NCI-H2107 (cell line): ENCODE data around the gene NSG1.

ENCODE experiments used
- DNase-seq: peaks from one replicate; lab custom pipeline; 2025; lab: John Stamatoyannopoulos, UW

The NSG1 gene

DNA sequence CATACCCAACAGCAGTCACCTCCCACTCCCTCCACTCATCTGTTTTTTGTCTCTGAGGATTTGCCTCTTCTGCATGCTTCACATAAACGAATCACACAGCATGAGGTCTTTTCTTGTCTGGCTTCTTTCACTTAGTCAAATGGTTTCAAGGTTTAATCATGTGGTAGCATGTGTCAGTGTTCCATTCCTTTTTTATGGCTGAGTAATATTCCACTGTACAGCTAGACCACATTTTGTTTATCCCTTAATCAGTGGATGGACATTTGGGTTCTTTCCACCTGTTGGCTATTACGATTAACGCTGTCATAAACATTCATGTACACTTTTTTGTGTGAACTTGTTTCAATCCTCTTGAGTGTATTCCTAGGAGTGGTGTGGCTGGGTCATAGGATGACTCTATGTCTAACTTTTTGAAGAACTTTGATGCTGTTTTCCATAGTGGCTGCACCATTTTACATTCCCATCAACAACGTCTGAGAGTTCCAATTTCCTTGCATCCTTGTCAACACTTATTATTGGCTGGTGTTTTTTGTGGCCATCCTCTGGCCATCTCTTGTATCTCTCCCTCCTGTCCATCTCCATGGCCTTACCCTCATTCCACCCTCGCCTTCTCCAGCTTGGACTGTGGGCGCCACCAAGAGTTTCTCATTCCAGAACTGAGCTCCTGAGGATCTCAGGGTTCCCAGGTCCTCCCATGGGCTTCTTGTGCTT is 12.4 kb upstream of the NSG1 start:
- no peak for DNase-seq

DNA sequence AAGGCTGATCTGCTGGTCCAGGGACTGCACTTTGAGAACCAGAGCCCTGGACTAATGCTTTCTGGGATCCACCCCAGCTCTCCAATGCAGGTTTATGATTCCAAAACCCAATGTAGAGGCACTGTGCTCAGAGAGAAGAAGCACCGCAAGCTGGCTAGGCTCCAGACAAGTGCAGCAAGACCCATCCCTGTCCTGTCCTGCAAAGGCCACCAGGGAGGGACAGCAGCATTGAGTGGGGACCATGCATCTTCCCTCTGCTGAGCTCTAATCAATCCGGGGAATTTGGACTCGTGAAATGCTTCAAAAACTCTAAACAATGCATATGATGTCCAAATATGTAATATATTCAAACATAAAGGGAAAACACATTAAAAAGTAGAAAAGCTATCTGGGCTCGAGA is 10.8 kb upstream of the NSG1 start:
- no peak for DNase-seq

DNA sequence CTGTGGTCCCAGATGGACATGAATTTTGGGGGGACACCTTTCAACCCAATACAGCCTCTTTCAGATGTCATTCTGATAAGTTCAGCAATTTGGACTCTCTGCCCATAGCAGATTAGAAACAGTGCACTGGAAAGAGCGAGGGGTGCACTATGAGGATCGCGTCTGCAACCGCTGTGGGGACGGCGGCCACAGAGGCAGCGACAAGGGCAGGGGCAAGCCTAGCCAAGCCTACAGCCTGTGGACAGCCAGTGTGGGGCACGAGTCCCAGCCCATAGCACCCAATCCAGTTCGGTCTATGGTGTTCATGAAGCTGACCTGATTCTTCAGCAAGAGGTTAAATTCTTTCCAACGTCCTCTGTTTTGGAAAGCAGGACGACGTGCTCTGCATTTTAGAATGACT is 9.7 kb upstream of the NSG1 start:
- DNase-seq: no peak

DNA sequence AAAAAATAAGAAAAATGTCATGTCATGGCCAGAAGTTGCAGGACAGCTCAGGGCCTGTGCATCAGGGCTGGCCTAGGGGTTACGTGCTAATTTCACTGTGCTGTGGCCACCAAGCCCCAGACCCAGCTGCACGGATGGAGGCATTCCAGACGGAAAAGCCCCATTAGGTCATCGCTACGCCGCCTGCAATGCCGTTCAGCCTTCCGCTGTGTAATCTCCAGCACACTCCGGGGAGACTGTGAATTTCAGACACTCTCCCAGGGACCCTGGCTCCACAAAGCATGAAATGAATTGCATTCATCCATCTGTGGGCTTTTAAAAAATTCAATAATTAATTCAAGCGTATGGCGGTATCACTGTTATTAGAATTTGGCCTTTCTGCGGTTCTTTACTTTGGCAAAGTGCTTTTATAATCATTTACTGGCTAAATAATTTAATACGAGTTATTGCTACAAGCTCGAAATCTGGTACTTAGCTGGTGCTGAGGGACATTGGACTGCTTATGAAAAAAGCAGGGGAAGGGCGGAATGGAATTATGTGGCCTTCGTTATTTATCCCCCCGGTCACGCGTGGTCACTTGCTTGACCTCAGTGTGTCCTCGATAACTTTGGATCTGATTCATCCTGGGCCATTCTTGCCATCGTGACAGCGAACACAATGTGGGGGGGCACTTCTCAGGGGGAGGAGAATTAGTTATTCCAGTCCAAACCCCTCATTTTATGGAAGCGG is 9.0 kb upstream of the NSG1 start:
- no peak for DNase-seq

DNA sequence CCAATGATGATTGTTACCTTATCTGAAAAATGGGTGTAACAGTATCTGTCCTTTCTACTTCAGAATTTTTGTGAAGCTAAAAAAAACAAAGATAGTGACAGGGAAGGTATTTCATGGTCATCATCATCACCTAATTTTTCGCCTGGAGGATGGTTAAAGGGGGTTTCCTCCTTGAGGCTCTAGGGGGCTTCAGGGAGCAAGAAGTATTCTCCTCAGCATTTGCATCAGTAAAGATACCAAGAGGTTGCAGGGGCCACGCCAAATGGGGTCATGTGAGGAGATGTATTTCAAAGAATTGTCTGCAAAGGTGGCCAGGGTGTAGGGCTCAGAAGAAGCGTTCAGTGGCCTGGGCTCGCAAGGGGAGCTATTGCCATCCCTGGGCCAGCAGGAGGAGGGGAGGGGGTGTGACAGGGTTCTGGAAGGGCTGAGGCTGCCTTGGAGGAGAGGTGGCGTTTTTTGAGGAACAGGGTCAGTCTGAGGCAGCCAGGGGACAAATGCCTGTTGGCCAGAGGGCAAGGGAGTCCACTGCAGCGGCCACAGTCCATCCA is 7.3 kb upstream of the NSG1 start:
- DNase-seq: no peak

DNA sequence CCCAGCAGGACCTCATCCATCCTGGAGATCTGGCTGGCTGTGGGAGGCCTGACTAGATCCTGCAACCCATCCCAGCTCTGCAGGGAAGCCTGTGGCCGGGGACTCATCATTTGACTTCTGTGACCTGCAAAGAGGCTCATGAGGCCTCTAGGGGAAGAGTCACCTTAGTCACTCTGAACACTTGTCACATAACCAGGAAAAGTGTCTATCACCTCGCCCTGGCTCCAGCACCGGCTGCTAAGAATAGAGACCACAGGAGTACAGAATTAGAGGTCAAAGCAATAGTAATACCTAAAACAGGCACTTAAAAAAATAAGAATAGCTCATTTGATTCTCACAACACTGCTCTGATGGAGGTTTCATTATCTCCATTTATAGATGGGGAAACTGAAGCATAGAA is 3.8 kb upstream of the NSG1 start:
- DNase-seq: no peak

DNA sequence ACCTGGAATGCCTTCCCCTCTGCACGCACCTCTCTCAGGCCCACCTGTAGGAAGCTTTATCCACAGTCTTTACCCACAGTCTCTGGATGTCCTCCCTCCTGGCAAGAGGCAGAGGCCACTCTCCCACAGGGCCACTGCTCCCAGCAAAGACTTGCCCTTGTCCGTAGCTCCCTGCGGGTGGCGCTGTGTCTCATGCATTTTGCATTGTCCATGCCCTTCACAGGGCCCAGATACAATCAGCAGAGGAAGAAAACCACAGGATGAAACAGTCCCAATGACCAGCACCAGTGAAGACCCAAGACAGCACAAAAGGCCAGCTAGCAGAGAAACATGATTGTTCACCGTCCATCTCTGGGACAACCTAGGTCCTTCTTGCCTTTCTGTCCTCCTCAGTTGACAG is 2.1 kb upstream of the NSG1 start:
- no peak for DNase-seq

DNA sequence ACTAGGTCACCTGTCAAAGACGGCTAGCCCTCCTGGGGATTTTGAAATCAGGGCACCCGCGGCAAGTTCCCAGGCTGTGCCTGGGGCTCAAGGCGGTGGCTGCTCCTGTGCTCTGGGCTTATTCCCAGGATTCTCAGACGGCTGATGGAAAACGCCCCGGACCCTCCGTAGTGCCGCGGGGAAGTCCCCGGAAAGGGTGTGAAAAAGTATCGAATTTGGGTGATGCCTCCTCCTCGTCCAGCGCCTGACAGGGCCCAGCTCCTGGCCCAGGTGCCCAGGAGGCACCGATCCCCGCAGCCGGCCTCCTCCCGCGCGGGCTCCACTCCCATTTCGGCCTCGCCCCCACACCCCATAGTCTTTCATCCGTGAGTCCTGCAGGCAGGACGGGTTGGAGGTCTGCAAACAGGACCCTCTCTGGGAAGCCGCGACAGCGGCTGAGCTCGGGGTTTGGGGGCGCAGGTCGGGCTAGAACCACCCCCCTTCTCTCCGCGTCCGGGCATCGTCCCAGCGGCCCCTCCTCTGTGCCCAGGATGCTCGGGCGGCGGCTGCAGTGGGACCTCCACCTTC is 1.1 kb upstream of the NSG1 start:
- no peak for DNase-seq

DNA sequence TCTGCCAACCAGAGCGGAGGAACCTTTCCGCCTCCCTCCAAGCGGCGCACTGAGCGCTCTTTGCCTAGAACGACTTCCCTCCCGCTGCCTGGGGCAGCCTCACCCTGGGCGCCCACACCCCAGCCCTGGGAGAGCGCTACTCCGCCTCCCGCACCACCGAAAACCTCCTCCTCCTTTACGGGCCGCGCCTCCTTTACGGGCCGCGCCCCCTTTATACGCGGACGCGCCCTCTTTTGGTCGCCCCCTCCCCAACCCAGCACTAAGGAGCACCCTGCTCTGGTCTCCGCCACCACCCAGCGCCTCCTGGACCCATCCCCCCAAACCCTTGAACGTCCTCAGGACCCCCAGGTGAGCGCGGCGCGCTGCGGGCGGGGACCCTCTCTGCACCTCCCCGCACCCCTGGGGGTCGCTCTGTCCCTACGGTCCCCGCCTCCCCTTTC is 586 bp upstream of the NSG1 start:
- DNase-seq: no peak

DNA sequence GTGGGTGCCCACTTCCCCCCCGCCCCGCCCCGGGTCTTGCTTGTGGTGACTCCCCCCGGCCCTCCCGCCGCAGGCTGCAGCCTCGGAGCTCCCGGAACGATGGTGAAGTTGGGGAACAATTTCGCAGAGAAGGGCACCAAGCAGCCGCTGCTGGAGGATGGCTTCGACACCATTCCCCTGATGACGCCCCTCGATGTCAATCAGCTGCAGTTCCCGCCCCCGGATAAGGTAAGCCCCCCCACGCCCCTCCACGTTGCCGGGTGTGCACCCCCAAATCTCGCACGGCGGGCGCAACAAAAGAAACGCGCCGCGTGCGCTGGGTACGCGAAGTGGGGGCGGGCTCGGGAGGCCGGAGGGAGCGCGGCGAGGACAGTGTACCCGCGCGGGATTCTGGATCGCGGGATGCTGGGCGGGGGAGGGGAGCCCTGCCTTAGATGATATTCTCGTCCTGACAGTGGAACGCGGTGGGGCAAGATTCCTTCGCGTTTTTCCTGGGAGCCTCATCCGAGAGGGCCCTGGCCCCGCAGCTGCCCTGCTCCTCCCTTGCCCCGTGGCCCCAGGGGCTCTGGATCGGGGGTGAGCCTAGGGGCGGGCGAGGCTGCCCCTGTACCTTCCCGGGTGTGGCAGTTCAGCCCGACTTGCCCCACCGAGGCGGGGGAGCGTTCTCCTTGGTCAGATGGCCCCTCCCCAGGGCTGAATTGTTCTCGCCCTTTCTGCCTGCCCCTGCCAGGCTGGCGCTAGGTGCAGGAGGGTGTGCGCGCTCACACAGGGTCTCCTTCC is 819 bp downstream of the NSG1 start:
- DNase-seq: no peak

DNA sequence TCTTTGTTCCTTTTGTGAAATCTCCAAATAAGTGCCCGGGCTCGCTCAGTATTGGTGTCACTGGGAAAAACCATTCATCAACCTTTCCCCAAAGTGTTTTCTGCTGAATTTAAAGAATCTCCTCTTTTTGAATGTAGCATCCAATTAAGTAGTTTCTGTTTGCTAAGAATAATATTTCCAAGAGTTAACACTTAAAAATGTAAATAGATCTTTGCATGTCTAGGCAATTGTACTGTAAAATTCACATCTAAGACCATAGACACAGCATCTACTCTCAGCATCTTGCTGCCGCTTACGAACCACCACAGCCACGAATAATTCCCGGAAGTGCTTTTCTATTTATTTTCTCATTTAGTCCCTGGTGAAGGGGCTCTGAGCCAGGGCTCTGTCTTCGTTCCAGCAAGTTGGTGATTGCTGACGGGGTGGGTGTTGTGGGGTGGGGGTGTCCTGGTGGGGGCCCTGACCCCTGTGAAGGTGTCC is 1.4 kb downstream of the NSG1 start:
- DNase-seq: no peak

DNA sequence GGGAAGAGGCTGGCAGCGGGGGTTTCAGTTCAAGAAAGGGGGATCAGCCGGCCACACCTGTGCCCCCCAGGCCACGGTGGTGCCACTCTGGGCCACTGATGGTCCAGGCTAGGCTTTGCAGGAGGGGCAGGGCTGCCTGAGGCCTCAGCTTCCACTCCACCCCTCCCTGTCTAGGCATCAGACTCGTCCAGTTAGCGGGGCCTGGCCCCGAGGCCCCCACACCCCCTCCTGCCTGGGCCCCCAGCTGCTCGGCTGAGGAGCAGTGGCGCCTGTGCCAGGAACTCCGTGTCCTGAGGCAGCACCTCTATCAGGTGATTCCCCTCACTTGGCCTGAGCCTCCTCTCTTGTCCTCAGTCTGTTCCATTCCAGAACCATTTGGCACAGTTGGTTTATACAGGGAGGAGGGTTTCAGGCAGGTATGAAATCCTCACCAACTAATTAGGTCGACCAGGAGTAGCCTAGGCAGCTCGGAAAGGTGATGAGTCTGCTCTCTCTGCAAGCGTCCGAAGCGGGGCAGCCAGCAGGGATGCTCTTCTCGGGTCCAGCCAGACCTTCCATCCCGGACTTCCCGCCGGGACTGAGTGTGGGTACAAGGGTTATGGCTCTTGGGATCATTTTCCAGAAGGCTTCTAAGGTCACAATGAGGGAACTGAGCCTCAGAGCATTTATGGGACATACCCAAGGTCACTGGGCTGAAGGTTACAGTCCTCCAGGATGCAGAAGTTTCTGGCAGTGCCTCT is 2.1 kb downstream of the NSG1 start:
- DNase-seq: no peak

DNA sequence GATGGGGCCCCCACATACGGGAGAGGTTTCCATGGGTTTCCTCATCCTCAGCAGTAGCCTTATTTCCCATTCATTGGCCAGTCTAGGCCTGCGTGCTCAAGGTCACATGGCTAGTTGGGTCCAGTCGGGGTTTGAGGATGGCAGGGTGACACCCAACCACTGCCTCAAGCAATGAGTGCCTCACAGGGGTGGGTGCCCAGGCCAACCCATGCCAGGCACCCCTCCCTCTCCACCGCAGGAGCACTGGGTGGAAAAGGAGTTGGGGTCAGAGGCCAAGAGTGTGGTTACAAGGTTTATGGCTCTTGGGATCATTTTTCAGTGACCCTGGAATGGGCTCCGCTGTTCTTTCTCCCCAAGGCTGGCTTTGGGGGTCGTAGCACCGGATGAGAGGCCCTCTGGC is 3.1 kb downstream of the NSG1 start:
- DNase-seq: no peak

DNA sequence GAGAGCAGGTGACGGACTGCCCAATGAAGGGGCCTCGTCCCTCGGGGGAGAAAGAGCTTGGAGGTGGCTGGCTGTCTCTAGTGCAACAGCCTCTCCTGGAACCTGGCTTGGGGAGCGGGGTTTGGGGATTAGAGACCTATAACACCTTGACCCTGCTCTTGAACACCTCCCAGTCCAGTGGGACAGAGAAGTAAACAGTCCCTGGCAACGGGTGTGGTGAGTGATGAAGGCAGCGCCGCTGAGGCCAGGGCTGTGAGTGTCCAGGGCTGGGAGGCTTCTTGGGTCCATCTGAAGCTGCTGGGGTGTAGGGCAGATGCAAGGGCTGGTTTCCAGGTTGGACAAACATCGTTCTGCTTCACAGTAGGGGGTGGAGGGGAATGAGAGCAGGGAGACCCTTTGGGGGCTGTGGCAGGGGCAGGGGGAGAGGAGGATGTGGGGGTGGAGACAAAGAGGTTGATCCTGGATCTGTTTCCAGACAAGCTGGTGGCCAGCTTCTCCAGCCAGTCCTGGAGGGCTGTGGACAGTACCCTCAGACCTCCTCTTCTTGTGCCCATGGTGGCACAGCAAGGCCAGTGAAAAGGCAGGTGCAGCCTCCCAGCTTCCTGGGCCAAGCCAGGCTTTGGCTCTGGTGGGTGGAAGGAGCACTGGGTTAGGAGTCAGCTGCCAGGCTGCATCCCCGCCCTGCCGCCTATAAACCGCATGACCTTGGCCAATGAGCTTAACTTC is 3.8 kb downstream of the NSG1 start:
- no peak for DNase-seq

DNA sequence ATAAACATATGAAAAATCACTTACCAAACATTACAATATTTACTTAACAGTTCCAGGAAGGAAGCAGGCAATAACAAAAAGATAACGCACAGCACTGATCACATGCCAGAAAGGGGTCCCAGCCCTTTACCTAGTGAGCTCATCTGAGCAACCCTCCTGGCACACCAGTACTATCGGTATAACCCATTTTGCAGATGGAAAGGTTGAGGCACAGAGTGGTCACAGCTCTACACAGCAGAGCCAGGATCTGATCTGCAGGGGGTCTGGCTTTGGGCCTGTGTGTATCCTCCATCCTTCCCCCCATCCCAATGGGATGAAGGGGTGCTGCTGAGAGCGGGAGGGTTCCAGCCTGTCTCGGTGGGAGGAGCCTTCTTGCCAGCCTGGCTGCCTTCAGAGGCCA is 5.0 kb downstream of the NSG1 start:
- DNase-seq: no peak

DNA sequence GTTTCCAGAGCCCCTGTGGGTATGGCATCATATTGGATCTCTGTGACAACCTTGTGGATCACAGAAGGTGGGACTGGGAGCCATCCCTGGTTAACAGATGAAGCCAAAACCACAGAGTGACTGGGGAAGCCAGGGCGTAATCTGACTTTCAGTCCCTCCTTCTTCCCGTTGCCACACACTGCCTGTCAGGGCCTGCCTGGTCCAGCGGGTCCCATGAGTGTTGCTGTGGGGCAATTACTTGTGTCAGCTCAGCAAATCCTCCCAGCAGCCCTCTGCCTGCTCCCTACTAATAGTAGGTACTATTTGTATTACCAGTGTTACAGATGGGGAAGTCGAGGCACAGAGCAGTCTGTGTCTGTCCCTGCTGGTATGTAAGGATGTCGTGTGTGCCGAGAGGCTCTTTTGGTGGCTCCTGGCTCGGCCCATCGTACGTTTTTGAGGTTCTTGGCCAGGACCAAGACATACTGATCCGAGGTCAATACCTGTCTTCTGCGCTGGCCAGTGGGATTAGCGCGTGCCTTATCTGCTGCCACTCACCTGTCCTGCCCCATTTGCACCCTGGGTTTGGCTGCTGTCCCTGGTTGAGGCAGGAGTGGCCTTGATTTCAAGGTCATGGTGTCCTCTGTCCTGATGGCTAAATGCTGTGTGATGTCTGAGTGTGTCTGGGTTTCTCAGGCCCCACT is 5.7 kb downstream of the NSG1 start:
- DNase-seq: no peak

DNA sequence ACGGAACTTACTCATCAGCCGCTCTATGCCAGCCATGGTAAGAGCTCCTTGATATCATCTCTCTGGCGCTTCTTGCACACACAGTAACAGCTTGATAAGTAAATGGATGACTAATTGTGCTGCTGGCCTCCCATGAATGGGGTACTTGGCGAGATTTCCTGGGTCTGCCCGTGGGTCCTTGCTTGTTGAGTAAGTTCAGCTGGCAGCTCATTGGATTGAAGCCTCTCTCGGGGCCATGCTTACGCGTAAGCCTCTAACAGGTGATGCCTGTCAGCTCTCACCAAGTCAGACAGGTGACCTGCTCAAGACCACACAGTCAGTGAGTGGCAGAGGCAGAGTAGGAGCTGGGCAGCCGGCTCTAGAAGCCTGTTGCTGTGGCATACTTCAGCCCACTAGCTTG is 7.7 kb downstream of the NSG1 start:
- no peak for DNase-seq

DNA sequence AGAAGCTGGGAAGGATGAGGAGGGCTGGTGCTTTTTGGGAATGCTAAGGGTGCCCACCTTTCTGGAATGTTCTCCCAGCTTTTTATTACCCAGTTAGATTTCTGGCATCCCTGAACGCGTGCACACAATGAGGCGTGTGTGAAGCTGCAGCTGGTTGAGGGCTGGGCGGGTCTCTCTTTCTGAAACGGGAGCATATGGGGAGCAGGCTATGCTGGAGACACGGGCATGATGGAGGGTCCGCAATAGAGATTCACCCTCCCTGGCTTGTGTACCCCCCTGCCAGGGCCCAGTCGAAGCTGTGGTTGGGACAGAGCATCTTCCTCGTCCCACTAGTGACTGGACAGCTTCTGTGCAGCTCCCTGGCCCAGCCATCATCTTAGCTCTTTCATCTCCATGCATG is 8.5 kb downstream of the NSG1 start:
- DNase-seq: no peak

DNA sequence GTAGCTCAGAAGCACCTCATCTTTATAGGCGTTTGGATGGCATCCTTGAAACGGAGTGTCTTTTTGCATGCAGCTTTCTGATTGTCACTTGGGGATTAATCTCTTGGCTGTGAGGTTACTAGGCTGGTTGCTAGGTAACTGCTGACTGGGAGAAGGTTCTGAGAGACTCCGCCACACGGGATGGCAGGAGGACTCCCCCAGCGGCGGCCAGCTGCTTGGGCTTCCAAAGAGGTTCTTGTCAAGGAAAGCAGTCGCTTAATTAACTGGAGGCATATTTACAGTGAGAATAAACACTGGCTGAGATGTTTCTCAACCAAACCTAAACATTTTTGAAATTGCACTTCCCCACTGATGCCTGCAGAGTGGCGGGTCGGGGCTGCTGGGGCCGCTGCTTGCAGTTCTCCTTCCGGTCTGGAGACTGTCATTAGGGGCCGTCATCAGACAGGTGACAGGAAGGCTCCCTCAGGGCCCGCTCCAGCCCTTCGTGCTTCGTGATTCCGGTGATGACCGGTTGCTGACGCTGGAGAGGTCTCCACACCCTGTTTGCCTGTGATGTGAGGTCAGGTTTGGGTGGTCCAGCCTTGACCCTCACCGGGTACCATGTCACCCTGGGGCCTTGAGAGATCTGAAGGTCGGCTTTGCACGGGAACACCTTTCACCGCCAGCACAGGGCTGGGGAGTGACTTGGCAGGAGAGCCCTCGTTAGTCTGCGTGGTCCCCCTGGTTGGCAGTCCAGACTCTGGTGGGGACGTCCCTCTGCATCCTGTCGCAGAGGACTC is 9.1 kb downstream of the NSG1 start:
- no peak for DNase-seq
